Activated B cell treated with CpG ODN at 0.5 μM for 24 hours (primary cell): ENCODE results near the gene WNK2. TPM values are rescaled to one million over a fixed set of nuclear protein-coding genes. Genes with fewer than 3 reads are reported as not detected.

Experiments used
- ATAC-seq: fragments of 200-7000 bp; cut with Tn5 transposase; one replicate; pipeline ENCODE4 v1.10.0; 2021; ENCODE audit warnings: low read depth, mild to moderate bottlenecking, moderate library complexity
- CTCF ChIA-PET: fragments of 350-600 bp; sonication (Branson Sonifier 250); formaldehyde crosslinking; loops from one replicate; lab custom pipeline; 2021; ENCODE audit warnings: antibody characterized with exemption; lab: Charles Lee
- POLR2A ChIA-PET: fragments of 350-600 bp; sonication (Branson Sonifier 250); formaldehyde crosslinking; loops from one replicate; lab custom pipeline; 2021; ENCODE audit warnings: antibody characterized with exemption; lab: Charles Lee
- DNase-seq: peaks from one replicate; pipeline ENCODE4 v3.0.0; 2022
- H3K27ac Mint-ChIP-seq: one replicate; pipeline ENCODE4 v1.8.0; 2020; ENCODE audit warnings: mixed read lengths
- H3K27me3 Mint-ChIP-seq: one replicate; pipeline ENCODE4 v1.8.0; 2021; ENCODE audit warnings: mixed read lengths
- H3K36me3 Mint-ChIP-seq: one replicate; pipeline ENCODE4 v1.8.0; 2021; ENCODE audit warnings: low read depth, mixed read lengths
- H3K4me1 Mint-ChIP-seq: one replicate; pipeline ENCODE4 v1.8.0; 2021; ENCODE audit warnings: mixed read lengths
- H3K4me3 Mint-ChIP-seq: one replicate; pipeline ENCODE4 v1.8.0; 2020; ENCODE audit warnings: mild to moderate bottlenecking, mixed read lengths
- H3K9me3 Mint-ChIP-seq: one replicate; pipeline ENCODE4 v1.8.0; 2020; ENCODE audit warnings: mixed read lengths
- CTCF ChIP-seq: fragments of 200-600 bp; IDR thresholded peaks from one replicate; pipeline ENCODE4 v1.8.0; 2022; ENCODE audit warnings: antibody characterized with exemption, mild to moderate bottlenecking
- intact Hi-C: fragments of 100-400 bp; cut with micrococcal nuclease; formaldehyde crosslinking; loops from one replicate; pipeline ENCODE4 v1.15.1; 2024
- total RNA-seq: library from RNA; stranded (reverse); gene quantifications from 2 replicates; pipeline ENCODE4 v1.2.3, GENCODE V29; 2022

WNK2 gene
- total RNA-seq, 1 donor from 2014 or later = 0.24 TPM

DNA sequence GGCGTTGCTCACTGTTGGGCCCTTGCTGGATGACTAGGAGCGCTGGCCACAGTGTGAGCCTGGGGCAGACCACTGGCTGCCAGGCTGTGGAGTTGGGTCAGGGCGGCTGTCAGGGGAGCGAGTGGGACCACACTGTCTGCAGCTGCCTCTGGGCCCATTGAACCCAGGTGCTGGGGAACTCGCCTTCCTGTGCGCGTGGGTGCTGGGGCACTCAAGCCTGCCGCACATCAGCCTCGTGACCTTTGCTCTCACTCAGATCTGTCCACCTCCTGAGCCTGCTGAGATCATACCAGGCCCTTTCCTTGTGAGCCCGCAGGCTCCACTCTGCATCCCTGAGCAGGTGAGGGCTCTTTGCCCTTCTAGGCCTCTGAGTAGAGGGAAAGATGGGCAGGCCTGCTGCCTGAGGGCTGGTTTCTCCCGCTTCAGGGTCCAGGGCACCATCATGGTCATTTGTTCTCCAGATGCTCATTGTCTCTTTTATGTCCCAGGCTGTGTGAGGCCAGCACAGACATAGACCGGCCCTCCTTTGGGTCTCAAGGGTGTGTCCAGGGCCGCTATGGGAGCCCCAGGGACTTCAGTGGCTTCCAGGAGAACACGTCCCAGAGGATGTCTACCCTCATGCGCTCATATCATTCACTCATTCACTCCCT, 26.5 kb downstream of the WNK2 start:
- ChIA-PET CTCF (no interaction called here), POLR2A (no interaction called here)
- peaks cover 6% of the 10 kb centered on the region for H3K27me3 Mint-ChIP-seq
- no peak for TF ChIP-seq CTCF
- H3K4me3 Mint-ChIP-seq = no peak overlapping the region
- no peak for DNase-seq
- no peaks in the 10 kb centered on the region for H3K4me1 Mint-ChIP-seq
- peaks cover 2% of the 10 kb centered on the region for H3K9me3 Mint-ChIP-seq
- intact Hi-C loops = no loop called here
- no peak for ATAC-seq
- no peaks in the 10 kb centered on the region for H3K36me3 Mint-ChIP-seq
- H3K27ac Mint-ChIP-seq = no peak overlapping the region

- CTCF ChIA-PET = no interaction called here
- intact Hi-C loops = no loop called here
Measured at GRCh38 chr9:93210974-93211653, 27.2 kb downstream of the WNK2 start.

GRCh38 chr9:93211654-93212001, 27.7 kb downstream of the WNK2 start:
- peaks cover 6% of the 10 kb centered on the region for H3K9me3 Mint-ChIP-seq
- intact Hi-C loops = no loop called here
- ChIA-PET CTCF (no interaction called here), POLR2A (no interaction called here)
- no peak for ATAC-seq
- TF ChIP-seq CTCF = no peak
- H3K36me3 Mint-ChIP-seq = no peaks in the 10 kb centered on the region
- no peaks in the 10 kb centered on the region for H3K4me1 Mint-ChIP-seq
- H3K27me3 Mint-ChIP-seq = peaks cover 7% of the 10 kb centered on the region
- no peak for DNase-seq
- no peak overlapping the region for H3K27ac Mint-ChIP-seq
- H3K4me3 Mint-ChIP-seq = no peak overlapping the region

More at GRCh38 chr9:93210974-93211653, 27.2 kb downstream of the WNK2 start:
- ATAC-seq = no peak
- peaks cover 7% of the 10 kb centered on the region for H3K27me3 Mint-ChIP-seq
- DNase-seq = no peak
- H3K4me1 Mint-ChIP-seq = no peaks in the 10 kb centered on the region
- peaks cover 6% of the 10 kb centered on the region for H3K9me3 Mint-ChIP-seq
- H3K36me3 Mint-ChIP-seq = no peaks in the 10 kb centered on the region
- no peak for TF ChIP-seq CTCF
- H3K27ac Mint-ChIP-seq = no peak overlapping the region
- H3K4me3 Mint-ChIP-seq = no peak overlapping the region
- POLR2A ChIA-PET = no interaction called here

- POLR2A ChIA-PET = no interaction called here
- intact Hi-C loops = no loop called here
- ATAC-seq (no peak), DNase-seq (no peak)
- Mint-ChIP-seq H3K4me3 (no peak overlapping the region), H3K4me1 (no peaks in the 10 kb centered on the region), H3K27ac (no peak overlapping the region), H3K36me3 (no peaks in the 10 kb centered on the region), H3K9me3 (peaks cover 6% of the 10 kb centered on the region), H3K27me3 (peaks cover 7% of the 10 kb centered on the region)
- CTCF ChIA-PET = no interaction called here
- no peak for TF ChIP-seq CTCF
Measured at GRCh38 chr9:93212409-93212808, 28.5 kb downstream of the WNK2 start.

DNA sequence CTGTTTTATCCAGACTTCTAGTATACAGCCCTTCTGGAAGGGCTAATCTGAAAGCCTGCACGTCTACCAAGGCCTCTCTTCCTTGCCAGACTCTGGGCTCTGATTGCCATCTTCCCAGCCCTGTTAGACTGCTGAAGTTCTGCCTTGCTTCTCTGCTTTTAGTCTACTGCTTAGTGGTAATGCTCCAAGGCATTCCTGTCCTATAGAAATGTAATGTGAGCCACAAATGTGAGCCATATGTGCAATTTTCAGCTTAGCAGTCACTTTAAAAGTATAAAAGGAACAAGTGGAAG, 32.1 kb downstream of the WNK2 start:
- ATAC-seq (no peak), DNase-seq (no peak)
- no peaks in the 10 kb centered on the region for H3K36me3 Mint-ChIP-seq
- TF ChIP-seq CTCF = no peak
- CTCF ChIA-PET = no interaction called here
- POLR2A ChIA-PET = no interaction called here
- intact Hi-C loops = no loop called here
- no peak overlapping the region for H3K4me3 Mint-ChIP-seq
- no peaks in the 10 kb centered on the region for H3K4me1 Mint-ChIP-seq
- H3K27ac Mint-ChIP-seq = no peak overlapping the region
- peaks cover 6% of the 10 kb centered on the region for H3K9me3 Mint-ChIP-seq
- peaks cover 7% of the 10 kb centered on the region for H3K27me3 Mint-ChIP-seq
